H9 (cell line): Measurements from ENCODE around the gene ZNF641. TPM values are rescaled to one million over a fixed set of nuclear protein-coding genes. Genes with fewer than 3 reads are reported as not detected.

Experiments
- DNase-seq: peaks from one replicate; pipeline ENCODE4 v3.0.0-alpha.2; 2017
- H2AFZ ChIP-seq: one replicate; pipeline ENCODE4 v1.6.1; 2013; ENCODE audit warnings: mild to moderate bottlenecking, low read length, control low read depth, moderate library complexity
- H2AK5ac ChIP-seq: 2 replicates; pipeline ENCODE4 v1.6.1; 2013; ENCODE audit warnings: low read length, control low read depth, mixed read lengths; ENCODE audit not compliant: insufficient read length
- H2BK120ac ChIP-seq: one replicate; pipeline ENCODE4 v1.6.1; 2013; ENCODE audit warnings: low read depth, mild to moderate bottlenecking, low read length, control low read depth, inconsistent platforms; ENCODE audit not compliant: poor library complexity, severe bottlenecking
- H2BK12ac ChIP-seq: 2 replicates; pipeline ENCODE4 v1.6.1; 2013; ENCODE audit warnings: low read length, control low read depth, mixed read lengths, low read depth; ENCODE audit not compliant: insufficient read length
- H2BK15ac ChIP-seq: 2 replicates; pipeline ENCODE4 v1.6.1; 2013; ENCODE audit warnings: low read depth, low read length, control low read depth
- H2BK20ac ChIP-seq: one replicate; pipeline ENCODE4 v1.6.1; 2013; ENCODE audit warnings: low read depth, mild to moderate bottlenecking, low read length, control low read depth, inconsistent platforms; ENCODE audit not compliant: poor library complexity, severe bottlenecking
- H2BK5ac ChIP-seq: 2 replicates; pipeline ENCODE4 v1.6.1; 2013; ENCODE audit warnings: low read length, control low read depth, mixed read lengths; ENCODE audit not compliant: insufficient read length
- H3K14ac ChIP-seq: 2 replicates; pipeline ENCODE4 v1.6.1; 2013; ENCODE audit warnings: low read length, control low read depth; ENCODE audit not compliant: insufficient read depth
- H3K18ac ChIP-seq: 2 replicates; pipeline ENCODE4 v1.6.1; 2013; ENCODE audit warnings: low read depth, mild to moderate bottlenecking, mixed read lengths, low read length, control low read depth; ENCODE audit not compliant: insufficient read length
- H3K23ac ChIP-seq: 2 replicates; pipeline ENCODE4 v1.6.1; 2013; ENCODE audit warnings: low read length, control low read depth, mixed read lengths, low read depth; ENCODE audit not compliant: insufficient read length
- H3K23me2 ChIP-seq: 2 replicates; pipeline ENCODE4 v1.6.1; 2013; ENCODE audit warnings: low read depth, mild to moderate bottlenecking, mixed read lengths, low read length, control low read depth; ENCODE audit not compliant: insufficient read length, poor library complexity, severe bottlenecking
- H3K27ac ChIP-seq: 2 replicates; pipeline ENCODE4 v1.5.1; 2013; ENCODE audit warnings: low read length, control low read depth, mixed read lengths, low read depth; ENCODE audit not compliant: insufficient read length
- H3K27me3 ChIP-seq: 2 replicates; pipeline ENCODE4 v1.6.1; 2013; ENCODE audit warnings: low read length, control low read depth, inconsistent platforms; ENCODE audit not compliant: insufficient read depth
- H3K4ac ChIP-seq: 2 replicates; pipeline ENCODE4 v1.6.1; 2013; ENCODE audit warnings: low read depth, mild to moderate bottlenecking, control low read depth, inconsistent platforms, low read length, moderate library complexity
- H3K4me1 ChIP-seq: 2 replicates; pipeline ENCODE4 v1.6.1; 2013; ENCODE audit warnings: low read length, control low read depth, inconsistent platforms; ENCODE audit not compliant: insufficient read depth
- H3K4me2 ChIP-seq: 2 replicates; pipeline ENCODE4 v1.6.1; 2013; ENCODE audit warnings: low read length, control low read depth, mixed read lengths; ENCODE audit not compliant: insufficient read length, insufficient read depth
- H3K56ac ChIP-seq: 2 replicates; pipeline ENCODE4 v1.6.1; 2013; ENCODE audit warnings: low read depth, mild to moderate bottlenecking, mixed read lengths, low read length, control low read depth; ENCODE audit not compliant: insufficient read length
- H3K79me1 ChIP-seq: 2 replicates; pipeline ENCODE4 v1.6.1; 2013; ENCODE audit warnings: low read depth, mild to moderate bottlenecking, moderate library complexity, low read length, control low read depth, inconsistent platforms; ENCODE audit not compliant: insufficient read depth, poor library complexity, severe bottlenecking
- H3K79me2 ChIP-seq: 2 replicates; pipeline ENCODE4 v1.6.1; 2013; ENCODE audit warnings: low read length, control low read depth, inconsistent platforms; ENCODE audit not compliant: insufficient read depth
- H3K9ac ChIP-seq: 2 replicates; pipeline ENCODE4 v1.6.1; 2013; ENCODE audit warnings: low read length, control low read depth, mixed read lengths; ENCODE audit not compliant: insufficient read length; ENCODE audit errors: extremely low read depth
- H3K9me3 ChIP-seq: one replicate; pipeline ENCODE4 v1.6.1; 2013; ENCODE audit warnings: low read depth, low read length, inconsistent platforms; ENCODE audit not compliant: control insufficient read depth
- H3T11ph ChIP-seq: one replicate; pipeline ENCODE4 v1.6.1; 2013; ENCODE audit warnings: mild to moderate bottlenecking, low read length, control low read depth, inconsistent platforms
- H4K20me1 ChIP-seq: one replicate; pipeline ENCODE4 v1.6.1; 2013; ENCODE audit not compliant: control insufficient read depth, insufficient read length, insufficient read depth
- H4K5ac ChIP-seq: 2 replicates; pipeline ENCODE4 v1.6.1; 2013; ENCODE audit warnings: low read depth, mild to moderate bottlenecking, mixed read lengths, low read length, control low read depth; ENCODE audit not compliant: insufficient read length
- H4K8ac ChIP-seq: replicated peaks from 2 replicates; pipeline ENCODE4 v1.6.1; 2013; ENCODE audit warnings: low read length, control low read depth, mixed read lengths, low read depth; ENCODE audit not compliant: insufficient read length
- H4K91ac ChIP-seq: 2 replicates; pipeline ENCODE4 v1.6.1; 2013; ENCODE audit warnings: low read depth, mild to moderate bottlenecking, moderate library complexity, mixed read lengths, low read length, control low read depth; ENCODE audit not compliant: insufficient read length
- H3K27ac Mint-ChIP-seq, 3 experiments: 2 replicates in 2 of 3; 3 replicates in 1 of 3; pipeline ENCODE4 v1.8.0; 2020 to 2021; ENCODE audit warnings: mixed read lengths in 3 of 3, mild to moderate bottlenecking in 1 of 3, moderate library complexity in 1 of 3
- H3K27me3 Mint-ChIP-seq: 2 replicates; pipeline ENCODE4 v1.8.0; 2021; ENCODE audit warnings: low read depth, mild to moderate bottlenecking, moderate library complexity, mixed read lengths
- H3K36me3 Mint-ChIP-seq, 3 experiments: 2 replicates in 2 of 3; 3 replicates in 1 of 3; pipeline ENCODE4 v1.8.0; 2020 to 2021; ENCODE audit warnings: low read depth in 3 of 3, mixed read lengths in 3 of 3; ENCODE audit not compliant: insufficient read depth in 1 of 3
- H3K4me1 Mint-ChIP-seq, 2 experiments: 2 replicates each; pipeline ENCODE4 v1.8.0; 2020; ENCODE audit warnings: mixed read lengths in 2 of 2
- H3K4me3 Mint-ChIP-seq, 2 experiments: 2 replicates in 1 of 2; 3 replicates in 1 of 2; pipeline ENCODE4 v1.8.0; 2020 to 2021; ENCODE audit warnings: mild to moderate bottlenecking in 2 of 2, mixed read lengths in 2 of 2, moderate library complexity in 1 of 2
- H3K9me3 Mint-ChIP-seq, 2 experiments: 2 replicates in 1 of 2; 3 replicates in 1 of 2; pipeline ENCODE4 v1.8.0; 2020; ENCODE audit warnings: mild to moderate bottlenecking in 2 of 2, mixed read lengths in 2 of 2, moderate library complexity in 1 of 2
- CTCF ChIP-seq: fragments of 200-600 bp; sonication (generic); conservative IDR thresholded peaks from 3 replicates; pipeline ENCODE4 v1.8.0; 2021; ENCODE audit warnings: antibody characterized with exemption, mild to moderate bottlenecking
- WGBS: extraction: QIAGEN DNeasy Blood & Tissue Kit; methylation state at CpG from one replicate; pipeline ENCODE4 v1.1.7; 2013; ENCODE audit warnings: missing lambda C conversion rate, low lambda C conversion rate, mixed read lengths; ENCODE audit not compliant: insufficient read length; ENCODE audit errors: extremely low coverage; 5-methylcytosine and 5-hydroxymethylcytosine counted together
- total RNA-seq: library from RNA; stranded (reverse); gene quantifications from 2 replicates; pipeline ENCODE4 v1.2.1, GENCODE V29; 2021

Gene ZNF641
- total RNA-seq, 1 experiment from 2014 or later: 8.5 TPM

- Histone ChIP-seq H2BK15ac (no peak overlapping the region), H3K9ac (no peak overlapping the region), H3K14ac (no peak overlapping the region), H2BK20ac (no peak overlapping the region), H2AFZ (no peak overlapping the region), H3K4me2 (no peak overlapping the region), H3K9me3 (no peaks in the 10 kb centered on the region), H4K5ac (no peak overlapping the region), H2BK120ac (no peak overlapping the region), H3K79me1 (no peaks in the 10 kb centered on the region), H3K4ac (no peak overlapping the region), H4K20me1 (no peaks in the 10 kb centered on the region), H2BK5ac (no peak overlapping the region), H3K23ac (no peak overlapping the region), H3K23me2 (no peaks in the 10 kb centered on the region), H4K91ac (no peak overlapping the region), H2BK12ac (no peak overlapping the region), H2AK5ac (no peak overlapping the region), H3K27me3 (no peaks in the 10 kb centered on the region), H3K27ac (no peak overlapping the region), H3K18ac (no peak overlapping the region), H3K56ac (no peak overlapping the region), H3K4me1 (no peaks in the 10 kb centered on the region), H3K79me2 (no peaks in the 10 kb centered on the region), H3T11ph (no peak overlapping the region), H4K8ac (no peak overlapping the region)
- Mint-ChIP-seq H3K36me3 (no peaks in the 10 kb centered on the region), H3K4me1 (no peaks in the 10 kb centered on the region), H3K27ac (no peak overlapping the region), H3K9me3 (peaks cover 0 to 31% of the 10 kb centered on the region in 2 experiments; a peak in 2 of 5 replicates), H3K4me3 (no peak overlapping the region), H3K27me3 (peaks cover 6% of the 10 kb centered on the region)
- DNase-seq: no peak
- no CpG with 5 or more reads among the region's 13 CpGs for WGBS
- no peak for TF ChIP-seq CTCF
These were observed 43.5 kb downstream of the ZNF641 start for GRCh38 chr12:48307269-48307668.
